Right ventricle myocardium inferior (tissue), 1 donor: ENCODE results near the gene MCOLN2. TPM values are rescaled to one million over a fixed set of nuclear protein-coding genes. Genes with fewer than 3 reads are reported as not detected.
A peak's percentile ranks its signal among the peaks of the same experiment; 100 is the strongest.
"Not testable (repeated sequence)": the region's sequence is repeated elsewhere in the genome, so short reads cannot be mapped to it uniquely, and the experiment has no call there.

ENCODE experiments used
- ATAC-seq: fragments of 200-7000 bp; cut with Tn5 transposase; one replicate; pipeline ENCODE4 v1.9.1; 2020; ENCODE audit warnings: mild to moderate bottlenecking, moderate library complexity
- DNase-seq: peaks from one replicate; pipeline ENCODE4 v3.0.0; 2021; ENCODE audit errors: missing footprints
- intact Hi-C: fragments of 100-400 bp; cut with DNase I; formaldehyde crosslinking; loops from one replicate; pipeline ENCODE4 v1.11.0; 2022
- total RNA-seq: library from RNA; stranded (reverse); fragmentation: NEBNext Ultra II Directional; extraction: Animal tissue kit (Norgen Biotek cat#: 25700); gene quantifications from one replicate; pipeline ENCODE4 v1.2.1, GENCODE V29; 2021
- donor health status: DM: no; HTN: yes; CAD: no; lungs with severe emphysema.

The MCOLN2 gene
- total RNA-seq, 1 donor from 2014 or later = 0.19 TPM

- DNase-seq (no peak), ATAC-seq (no peak)
- intact Hi-C loops = no loop called here
These were observed 5.6 kb downstream of the MCOLN2 start for GRCh38 chr1:84991097-84991920.

DNA sequence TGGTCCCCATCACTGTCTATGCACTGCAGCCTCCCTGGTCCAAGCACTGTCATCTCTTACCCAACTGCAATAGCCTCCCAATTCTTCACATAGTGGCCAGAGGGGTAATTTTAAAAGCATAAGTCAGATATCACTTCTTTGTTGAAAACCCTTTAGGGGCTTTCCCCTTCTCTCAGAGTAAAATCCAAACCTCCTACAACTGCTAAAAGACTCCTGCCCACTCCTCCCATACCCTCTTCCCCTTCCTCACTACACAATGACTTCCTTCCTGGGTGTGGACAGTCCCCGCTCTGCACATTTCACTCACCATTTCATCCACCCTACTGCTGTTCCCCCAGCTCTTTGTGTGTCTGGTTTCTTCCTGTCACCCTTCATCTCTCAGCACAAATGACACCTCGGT, 8.3 kb downstream of the MCOLN2 start:
- ATAC-seq (no peak), DNase-seq (no peak)
- intact Hi-C loops = no loop called here

GRCh38 chr1:84986561-84986960, 10.4 kb downstream of the MCOLN2 start:
- intact Hi-C loops, DNase-seq, ATAC-seq: not testable (repeated sequence)

DNA sequence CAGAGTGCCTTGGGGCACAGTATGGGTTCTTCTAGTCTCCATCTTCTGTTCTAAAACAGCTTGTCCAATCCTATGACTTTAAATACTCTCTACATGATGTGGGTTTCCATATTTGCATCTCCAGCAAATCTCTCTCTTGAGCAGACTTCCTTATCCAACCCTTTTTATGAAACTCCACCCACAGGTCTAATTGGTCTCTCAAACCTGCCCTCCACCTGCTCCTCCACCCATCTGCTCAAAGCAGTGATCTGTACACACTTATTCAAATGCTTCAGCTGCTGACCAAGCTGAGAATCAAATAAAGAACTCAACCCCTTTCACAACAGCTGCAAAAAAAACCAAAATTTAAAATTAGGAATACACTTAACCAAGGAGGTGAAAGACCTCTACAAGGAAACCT, 11.5 kb downstream of the MCOLN2 start:
- intact Hi-C loops = no loop called here
- ATAC-seq (no peak), DNase-seq (no peak)

DNA sequence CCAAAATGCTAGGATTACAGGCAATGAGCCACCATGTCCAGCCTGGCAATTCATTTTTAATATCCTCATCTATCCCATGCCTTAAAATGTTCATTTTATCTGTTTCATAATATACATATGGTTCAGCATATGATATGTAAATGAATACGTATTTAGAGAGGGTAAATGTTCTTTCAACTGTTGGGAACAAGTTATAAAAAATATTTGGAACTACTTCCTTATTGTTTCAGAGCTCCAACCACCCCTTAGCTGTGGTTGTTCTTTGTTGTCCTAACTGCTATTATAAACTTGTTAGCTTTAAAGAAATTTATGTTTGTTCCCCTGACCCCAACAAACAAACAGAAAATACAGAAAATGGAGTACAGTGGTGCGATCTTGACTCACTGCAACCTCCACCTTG, 14.5 kb downstream of the MCOLN2 start:
- ATAC-seq = no peak
- no peak for DNase-seq
- intact Hi-C loops = no loop called here

DNA sequence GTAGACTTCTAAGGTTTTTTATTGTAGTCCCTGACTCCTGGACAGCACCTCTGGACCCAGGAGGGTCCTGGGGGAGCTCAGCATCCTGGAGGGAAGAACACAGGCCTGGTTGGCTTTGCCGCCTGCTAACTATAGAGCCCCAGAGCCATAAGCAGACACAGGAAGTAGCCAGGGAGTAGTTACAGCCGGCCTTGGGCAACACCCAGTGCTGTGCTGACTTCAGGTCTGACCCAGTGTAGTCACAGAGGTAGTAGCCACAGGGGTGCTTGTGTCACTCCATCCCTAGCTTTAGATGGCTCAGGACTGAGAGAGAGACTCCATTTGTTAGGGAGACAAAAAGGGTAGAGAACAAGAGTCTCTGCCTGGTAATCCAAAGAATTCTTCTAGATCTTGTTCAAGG, 21.9 kb downstream of the MCOLN2 start:
- DNase-seq (no peak), ATAC-seq (no peak)
- intact Hi-C loops = no loop called here

- intact Hi-C loops = no loop called here
- DNase-seq = no peak
- no peak for ATAC-seq
These were observed 23.2 kb downstream of the MCOLN2 start for GRCh38 chr1:84973498-84974334.

DNA sequence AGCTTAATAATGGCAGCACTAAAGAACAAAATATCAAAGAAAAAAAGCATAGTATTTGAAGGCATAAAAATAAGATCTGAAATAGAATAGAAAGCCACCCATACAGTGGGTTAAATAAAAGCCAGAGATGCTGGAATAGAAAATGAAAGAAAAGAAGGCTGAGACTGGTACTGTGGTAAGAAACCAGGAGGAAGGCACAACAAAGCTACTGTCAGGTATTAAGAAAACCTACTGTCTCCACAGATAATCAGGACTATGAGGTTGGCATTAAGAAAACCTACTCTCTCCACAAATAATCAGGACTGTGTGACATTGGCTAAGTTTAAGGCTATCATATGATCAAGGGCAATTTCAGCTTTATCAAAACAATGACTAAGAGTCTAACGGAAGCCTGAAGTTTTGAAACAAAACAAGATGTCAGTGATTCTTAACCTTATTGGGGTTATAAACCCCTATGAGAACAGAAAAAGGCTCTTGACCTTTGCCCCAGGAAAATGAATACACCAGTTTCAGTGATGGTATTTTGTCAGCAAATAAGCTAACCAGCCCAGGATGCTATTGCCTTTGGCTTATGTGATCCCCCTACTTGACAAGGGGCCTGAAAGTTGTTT, 24.4 kb downstream of the MCOLN2 start:
- DNase-seq (no peak), ATAC-seq (no peak)
- intact Hi-C loops = no loop called here

GRCh38 chr1:84971957-84972356, 25.0 kb downstream of the MCOLN2 start:
- no peak for ATAC-seq
- no peak for DNase-seq
- intact Hi-C loops = no loop called here

GRCh38 chr1:84969489-84970250, 27.2 kb downstream of the MCOLN2 start:
- DNase-seq = no peak
- intact Hi-C loops = no loop called here
- no peak for ATAC-seq

GRCh38 chr1:84968865-84969264, 28.0 kb downstream of the MCOLN2 start:
- ATAC-seq = no peak
- intact Hi-C loops = no loop called here
- DNase-seq = no peak

DNA sequence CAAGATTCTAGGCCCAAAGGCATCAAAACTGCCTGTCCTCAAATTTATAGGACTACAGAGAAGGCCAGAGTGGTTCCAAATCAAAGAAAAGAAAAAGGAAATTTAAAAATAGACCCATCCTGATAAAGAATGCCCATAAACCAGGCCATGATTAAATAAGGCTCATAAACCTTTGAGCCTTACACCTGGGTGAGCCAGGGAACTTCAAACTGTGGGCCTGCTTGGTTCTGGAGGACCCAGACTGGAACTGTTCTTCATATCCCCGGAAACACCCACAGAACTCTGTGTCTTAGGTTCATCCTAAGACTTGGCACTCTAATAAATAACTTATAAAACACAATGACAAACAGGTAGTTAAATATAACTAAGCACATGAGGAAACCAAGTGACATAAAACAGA, 28.8 kb downstream of the MCOLN2 start:
- ATAC-seq = no peak
- DNase-seq = no peak
- intact Hi-C loops = no loop called here

DNA sequence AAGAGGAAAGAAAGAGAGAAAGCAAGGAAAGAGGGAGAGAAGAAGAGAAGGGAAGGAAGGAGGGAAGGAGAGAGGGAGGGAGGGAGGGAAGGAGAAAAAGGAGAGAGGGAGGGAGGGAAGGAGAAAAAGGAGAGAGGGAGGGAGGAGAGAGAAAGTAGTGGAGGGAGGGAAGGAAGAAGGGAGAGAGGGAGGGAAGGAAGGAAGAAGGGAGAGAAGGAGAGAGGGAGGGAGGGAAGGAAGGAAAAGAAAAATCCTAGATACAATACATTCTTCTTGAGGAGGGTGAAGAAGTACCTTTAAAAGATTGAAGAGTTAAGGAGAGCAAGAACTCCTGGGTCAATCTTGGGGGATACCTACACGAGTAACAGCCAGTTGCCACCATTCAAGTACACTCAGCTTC, 29.2 kb downstream of the MCOLN2 start:
- ATAC-seq (no peak), DNase-seq (no peak)
- intact Hi-C loops = no loop called here

DNA sequence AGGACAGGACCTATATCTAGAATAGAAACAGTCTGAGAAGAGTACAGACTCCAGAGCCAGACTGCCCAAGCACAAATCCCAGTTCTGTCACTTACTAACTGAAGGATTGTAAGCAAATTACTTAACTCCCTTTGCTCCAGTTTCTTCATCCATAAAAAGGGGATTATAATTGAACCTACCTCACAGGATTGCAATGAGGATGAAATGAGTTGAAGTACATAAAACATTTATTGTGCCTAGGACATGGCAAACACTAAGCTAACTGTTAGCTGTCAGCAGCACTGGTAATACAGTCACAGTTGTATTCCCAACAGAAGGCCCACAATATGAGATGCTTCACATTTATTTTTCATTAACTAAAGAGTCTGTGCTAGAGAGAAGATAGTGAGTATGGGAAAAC, 33.9 kb downstream of the MCOLN2 start:
- no peak for DNase-seq
- intact Hi-C loops = no loop called here
- no peak for ATAC-seq

- DNase-seq (no peak), ATAC-seq (no peak)
- intact Hi-C loops = no loop called here
These were observed 35.6 kb downstream of the MCOLN2 start for GRCh38 chr1:84961316-84961715.

DNA sequence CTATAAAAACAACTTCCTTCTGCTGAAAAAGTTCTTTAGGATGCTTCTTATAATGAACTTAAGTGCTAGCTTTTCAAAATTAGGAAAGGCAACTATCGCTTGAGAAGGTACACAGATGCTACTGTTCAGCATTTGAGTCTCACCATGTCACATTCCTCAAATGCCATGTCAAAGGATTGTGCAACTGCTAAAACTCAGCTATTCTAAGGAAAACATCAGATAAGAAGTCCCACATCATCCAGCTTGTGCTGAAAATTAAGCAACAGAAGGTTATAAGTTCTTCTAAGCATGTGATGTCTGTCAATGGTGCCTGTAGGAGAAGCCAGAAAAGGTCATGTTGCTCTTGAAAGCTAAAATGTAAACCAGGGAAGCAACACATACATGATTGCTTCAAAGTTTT, 36.5 kb downstream of the MCOLN2 start:
- intact Hi-C loops = no loop called here
- ATAC-seq = peak; percentile 65
- DNase-seq = no peak

DNA sequence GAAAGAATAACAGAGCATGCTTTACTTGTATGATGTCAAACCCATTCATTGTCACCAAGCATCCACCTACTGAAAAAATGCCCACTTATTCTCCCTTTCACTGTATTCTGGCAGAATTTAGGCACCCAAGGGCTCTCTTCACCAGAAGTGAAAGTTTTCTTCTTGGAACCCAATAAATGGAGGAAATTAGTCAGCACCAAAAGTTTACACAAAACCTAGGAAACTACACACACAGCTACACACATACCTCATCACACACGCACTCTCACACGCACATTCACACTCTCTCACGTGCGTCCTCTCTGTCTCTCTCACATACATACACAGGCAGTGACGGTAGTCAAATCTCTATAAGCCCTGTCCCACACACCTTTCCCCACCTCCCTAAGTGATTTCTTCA, 37.6 kb downstream of the MCOLN2 start:
- ATAC-seq (no peak), DNase-seq (no peak)
- intact Hi-C loops = no loop called here

DNA sequence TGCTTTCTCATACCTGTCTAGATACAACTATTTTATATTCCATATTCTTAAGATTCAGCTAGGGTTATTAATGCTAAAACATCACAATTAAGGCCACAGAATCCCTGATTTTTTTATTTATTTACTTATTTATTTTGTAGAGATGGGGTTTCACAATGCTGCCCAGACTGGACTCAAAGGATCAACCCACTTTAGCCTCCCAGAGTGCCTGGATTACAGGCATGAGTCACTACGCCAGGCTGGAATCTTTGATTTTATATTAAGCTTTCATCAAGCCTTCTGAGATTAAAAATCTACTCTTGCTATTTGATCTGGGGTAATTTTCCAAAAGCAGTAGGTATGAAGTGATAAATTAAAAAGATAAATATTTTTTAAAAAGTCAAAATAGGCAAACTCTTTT, 38.9 kb downstream of the MCOLN2 start:
- intact Hi-C loops = no loop called here
- DNase-seq = no peak
- no peak for ATAC-seq

GRCh38 chr1:84956655-84957054, 40.3 kb downstream of the MCOLN2 start:
- intact Hi-C loops = no loop called here
- DNase-seq = no peak
- ATAC-seq = no peak
